WTC11 (cell line): Measurements from ENCODE around the gene BLOC1S1. TPM values are rescaled to one million over a fixed set of nuclear protein-coding genes. Genes with fewer than 3 reads are reported as not detected.

Source experiments
- ATAC-seq: fragments of 200-7000 bp; cut with Tn5 transposase; 2 replicates; pipeline ENCODE4 v1.10.0; 2021; ENCODE audit warnings: mild to moderate bottlenecking, moderate library complexity
- CTCF ChIA-PET: fragments of 300-600 bp; sonication (Branson Sonifier 250); formaldehyde crosslinking; loops from one replicate; lab custom pipeline; 2021; ENCODE audit warnings: antibody characterized with exemption; lab: Charles Lee
- POLR2A ChIA-PET: fragments of 350-600 bp; sonication (Branson Sonifier 250); formaldehyde crosslinking; loops from one replicate; lab custom pipeline; 2021; ENCODE audit warnings: antibody characterized with exemption; lab: Charles Lee
- DNase-seq: peaks from one replicate; pipeline ENCODE4 v3.0.0; 2021; ENCODE audit warnings: low spot score
- H3K27ac Mint-ChIP-seq: 2 replicates; pipeline ENCODE4 v1.8.0; 2021; ENCODE audit warnings: mixed read lengths
- H3K27me3 Mint-ChIP-seq: 2 replicates; pipeline ENCODE4 v1.8.0; 2021; ENCODE audit warnings: low read depth, mild to moderate bottlenecking, moderate library complexity, mixed read lengths
- H3K36me3 Mint-ChIP-seq: 2 replicates; pipeline ENCODE4 v1.8.0; 2021; ENCODE audit warnings: mixed read lengths
- H3K4me1 Mint-ChIP-seq: 2 replicates; pipeline ENCODE4 v1.8.0; 2022; ENCODE audit warnings: mixed read lengths
- H3K4me3 Mint-ChIP-seq: 2 replicates; pipeline ENCODE4 v1.8.0; 2021; ENCODE audit warnings: mild to moderate bottlenecking, moderate library complexity, mixed read lengths
- H3K9me3 Mint-ChIP-seq: 2 replicates; pipeline ENCODE4 v1.8.0; 2021; ENCODE audit warnings: mixed read lengths
- ATF1 ChIP-seq: sonication (generic); formaldehyde crosslinking; IDR thresholded peaks from 2 replicates; pipeline ENCODE4 v1.8.1; 2023; ENCODE audit warnings: mild to moderate bottlenecking, moderate library complexity, missing genetic modification reagents
- ATF2 ChIP-seq: sonication (generic); formaldehyde crosslinking; IDR thresholded peaks from 2 replicates; pipeline ENCODE4 v1.8.1; 2022; ENCODE audit warnings: low read depth, missing genetic modification reagents, borderline replicate concordance
- CREM ChIP-seq: sonication (generic); formaldehyde crosslinking; IDR thresholded peaks from 2 replicates; pipeline ENCODE4 v1.8.1; 2022; ENCODE audit warnings: mild to moderate bottlenecking, missing genetic modification reagents, moderate library complexity
- EMX1 ChIP-seq: fragments of 250-450 bp; sonication (Bioruptor Pico); IDR thresholded peaks from 2 replicates; pipeline ENCODE4 v1.8.0; 2021; ENCODE audit warnings: mild to moderate bottlenecking
- ERG ChIP-seq: fragments of 250-450 bp; sonication (Bioruptor Pico); IDR thresholded peaks from 2 replicates; pipeline ENCODE4 v1.8.0; 2021; ENCODE audit warnings: mild to moderate bottlenecking
- ESRRA ChIP-seq: sonication (generic); formaldehyde crosslinking; IDR thresholded peaks from 2 replicates; pipeline ENCODE4 v1.8.1; 2022; ENCODE audit warnings: mild to moderate bottlenecking, missing genetic modification reagents, borderline replicate concordance
- FOXP4 ChIP-seq: sonication (generic); formaldehyde crosslinking; IDR thresholded peaks from 2 replicates; pipeline ENCODE4 v1.8.0; 2022; ENCODE audit warnings: mild to moderate bottlenecking, missing genetic modification reagents
- GABPB1 ChIP-seq: sonication (generic); formaldehyde crosslinking; IDR thresholded peaks from 2 replicates; pipeline ENCODE4 v1.8.1; 2023; ENCODE audit warnings: mild to moderate bottlenecking, missing genetic modification reagents
- HMGA2 ChIP-seq: fragments of 250-450 bp; sonication (Bioruptor Pico); IDR thresholded peaks from 2 replicates; pipeline ENCODE4 v1.4.0; 2021; ENCODE audit warnings: mild to moderate bottlenecking, moderate library complexity
- HMGXB4 ChIP-seq: sonication (generic); formaldehyde crosslinking; IDR thresholded peaks from 2 replicates; pipeline ENCODE4 v1.8.1; 2023; ENCODE audit warnings: mild to moderate bottlenecking, moderate library complexity, missing genetic modification reagents
- IRF2 ChIP-seq: sonication (generic); formaldehyde crosslinking; IDR thresholded peaks from 2 replicates; pipeline ENCODE4 v1.8.0; 2022; ENCODE audit warnings: low read depth, missing genetic modification reagents, borderline replicate concordance
- MXD4 ChIP-seq: fragments of 250-450 bp; sonication (Bioruptor Pico); IDR thresholded peaks from 2 replicates; pipeline ENCODE4 v1.8.0; 2021; ENCODE audit warnings: mild to moderate bottlenecking, moderate library complexity, borderline replicate concordance
- NFATC4 ChIP-seq: fragments of 250-450 bp; sonication (Bioruptor Pico); IDR thresholded peaks from 2 replicates; pipeline ENCODE4 v1.9.0; 2021; ENCODE audit warnings: mild to moderate bottlenecking
- NFYB ChIP-seq: sonication (generic); formaldehyde crosslinking; conservative IDR thresholded peaks from 2 replicates; pipeline ENCODE4 v1.8.0; 2022; ENCODE audit warnings: low read depth, missing genetic modification reagents
- SMAD4 ChIP-seq: sonication (generic); formaldehyde crosslinking; IDR thresholded peaks from 2 replicates; pipeline ENCODE4 v1.8.0; 2022; ENCODE audit warnings: mild to moderate bottlenecking, missing genetic modification reagents
- ZMAT4 ChIP-seq: fragments of 250-450 bp; sonication (Bioruptor Pico); IDR thresholded peaks from 2 replicates; pipeline ENCODE4 v1.9.0; 2021; ENCODE audit warnings: mild to moderate bottlenecking
- ZNF121 ChIP-seq: sonication (generic); formaldehyde crosslinking; IDR thresholded peaks from 2 replicates; pipeline ENCODE4 v1.8.0; 2023; ENCODE audit warnings: missing genetic modification reagents
- ZNF263 ChIP-seq: sonication (generic); formaldehyde crosslinking; IDR thresholded peaks from 2 replicates; pipeline ENCODE4 v1.8.1; 2022; ENCODE audit warnings: low read depth, mild to moderate bottlenecking, moderate library complexity, missing genetic modification reagents
- ZNF671 ChIP-seq: fragments of 250-450 bp; sonication (Bioruptor Pico); IDR thresholded peaks from 2 replicates; pipeline ENCODE4 v1.8.0; 2021; ENCODE audit warnings: mild to moderate bottlenecking
- total RNA-seq: library from RNA; stranded (reverse); gene quantifications from 3 replicates; pipeline ENCODE4 v1.2.3, GENCODE V29; 2021
- TF ChIP-seq, protein P1 (sequence below): sonication (generic); formaldehyde crosslinking; IDR thresholded peaks from 2 replicates; pipeline ENCODE4 v1.8.1; 2023; ENCODE audit warnings: mild to moderate bottlenecking, missing genetic modification reagents, moderate library complexity
- TF ChIP-seq, protein P2 (sequence below): fragments of 250-450 bp; sonication (Bioruptor Pico); conservative IDR thresholded peaks from 2 replicates; pipeline ENCODE4 v1.9.0; 2021; ENCODE audit warnings: mild to moderate bottlenecking

Gene BLOC1S1
- total RNA-seq, 1 experiment from 2014 or later = 81.9 TPM

DNA sequence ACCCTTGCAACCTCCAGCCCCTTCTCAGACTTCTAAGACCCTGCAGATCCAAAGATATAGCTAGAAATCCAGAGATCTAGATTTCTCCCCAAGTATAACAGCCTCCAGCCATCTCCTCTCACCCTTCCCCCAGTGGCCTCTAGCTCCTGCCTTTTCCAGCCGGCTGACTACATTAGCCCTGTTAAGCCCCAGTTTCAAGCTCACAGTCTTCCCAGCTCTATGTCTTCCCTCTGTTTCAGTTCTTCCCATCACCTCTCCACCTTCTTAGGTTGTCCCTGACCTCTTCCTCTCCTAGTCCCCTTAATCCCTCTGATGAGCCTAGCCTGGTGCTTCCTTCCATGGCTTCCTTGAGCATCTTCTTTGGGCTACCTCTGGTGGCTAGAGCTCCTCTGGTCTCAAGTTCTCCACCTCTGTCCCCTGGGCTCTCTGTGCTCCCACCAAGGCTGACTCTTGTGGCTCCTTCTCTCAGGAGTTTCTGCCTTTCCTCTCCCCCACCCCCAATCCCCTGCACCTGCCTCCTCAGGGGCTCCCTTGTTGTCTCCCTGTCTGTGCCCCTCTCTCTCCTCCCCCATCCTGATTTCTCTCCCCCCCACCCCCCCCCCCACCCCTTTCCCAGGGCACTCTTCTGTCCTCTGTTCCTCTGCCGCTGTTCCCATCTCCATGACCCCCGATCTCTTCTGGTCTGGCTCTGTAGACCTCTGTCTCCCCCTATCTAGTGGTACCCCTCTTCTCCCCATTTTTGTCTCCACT, 26.3 kb downstream of the BLOC1S1 start (continued):
- TF ChIP-seq ZNF671 (no peak), ZNF263 (CRISPR knock-in tag) (no peak), NFYB (no peak), MXD4 (CRISPR knock-in tag) (no peak), NFATC4 (no peak), ATF1 (CRISPR knock-in tag) (no peak), CREM (CRISPR knock-in tag) (no peak), ERG (CRISPR knock-in tag) (no peak)
- TF ChIP-seq, protein P1, sequence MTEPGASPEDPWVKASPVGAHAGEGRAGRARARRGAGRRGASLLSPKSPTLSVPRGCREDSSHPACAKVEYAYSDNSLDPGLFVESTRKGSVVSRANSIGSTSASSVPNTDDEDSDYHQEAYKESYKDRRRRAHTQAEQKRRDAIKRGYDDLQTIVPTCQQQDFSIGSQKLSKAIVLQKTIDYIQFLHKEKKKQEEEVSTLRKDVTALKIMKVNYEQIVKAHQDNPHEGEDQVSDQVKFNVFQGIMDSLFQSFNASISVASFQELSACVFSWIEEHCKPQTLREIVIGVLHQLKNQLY (CRISPR knock-in tag) = no peak

- no peaks in the 10 kb centered on the region for H3K9me3 Mint-ChIP-seq
- POLR2A ChIA-PET = interaction anchor here (0.6 to 4.0 kb wide), 7 partner anchors 13 to 87 kb away, joined by 3 to 19 read pairs (median 6); partner anchors contain the start of genes CD63, DNAJC14, ORMDL2 and SARNP
- peaks cover 6% of the 10 kb centered on the region for H3K36me3 Mint-ChIP-seq
- H3K4me3 Mint-ChIP-seq = peak within 1 kb of the TSS; percentile 97
- peaks cover 46% of the 10 kb centered on the region for H3K4me1 Mint-ChIP-seq
- H3K27ac Mint-ChIP-seq = peak within 1 kb of the TSS; percentile 82
- DNase-seq (peak; percentile 79), ATAC-seq (peak; percentile 24)
- H3K27me3 Mint-ChIP-seq = peaks cover 2% of the 10 kb centered on the region; the same call in 1 of the 2 replicates
- CTCF ChIA-PET = interaction anchor here (1.1 to 3.4 kb wide), 7 partner anchors 11 to 88 kb away, joined by 4 to 24 read pairs (median 5); partner anchors contain the start of genes CD63, ORMDL2 and SARNP
- TF ChIP-seq GABPB1 (no peak), ZMAT4 (CRISPR knock-in tag) (no peak), ESRRA (CRISPR knock-in tag) (no peak), ATF2 (CRISPR knock-in tag) (no peak), FOXP4 (CRISPR knock-in tag) (no peak), EMX1 (CRISPR knock-in tag) (no peak), SMAD4 (CRISPR knock-in tag) (no peak), HMGA2 (CRISPR knock-in tag) (no peak), HMGXB4 (CRISPR knock-in tag) (no peak), IRF2 (no peak), ZNF121 (no peak)
- TF ChIP-seq, protein P2, sequence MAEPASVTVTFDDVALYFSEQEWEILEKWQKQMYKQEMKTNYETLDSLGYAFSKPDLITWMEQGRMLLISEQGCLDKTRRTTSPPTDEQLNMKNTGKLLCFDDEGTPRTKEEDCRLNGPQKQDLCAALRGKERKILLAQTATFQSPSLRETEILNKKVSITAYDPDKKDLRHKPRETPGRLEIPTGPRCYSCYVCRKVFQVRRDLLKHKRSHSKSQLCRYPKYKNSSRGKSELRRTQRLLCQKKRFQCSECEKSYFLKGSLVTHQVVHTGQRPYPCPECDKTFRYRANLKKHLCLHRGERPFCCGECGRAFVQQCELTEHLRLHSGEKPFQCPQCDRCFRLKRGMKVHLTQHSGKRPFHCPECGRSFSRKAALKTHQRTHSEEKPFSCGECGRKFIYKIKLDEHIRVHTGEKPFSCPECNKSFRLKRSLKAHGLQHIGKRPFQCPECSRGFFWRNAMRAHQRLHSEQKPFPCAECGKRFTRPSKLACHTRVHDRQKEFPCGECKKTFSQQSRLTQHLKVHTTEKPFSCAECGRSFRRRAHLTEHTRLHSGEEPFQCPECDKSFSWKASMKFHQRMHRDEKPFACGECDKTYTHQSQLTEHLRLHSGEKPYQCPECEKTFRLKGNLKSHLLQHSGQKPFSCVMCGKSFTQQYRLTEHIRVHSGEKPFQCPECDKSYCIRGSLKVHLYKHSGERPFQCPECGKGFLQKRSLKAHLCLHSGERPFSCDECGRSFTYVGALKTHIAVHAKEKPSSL = no peak
These were observed 27.0 kb downstream of the BLOC1S1 start, which contains the start of gene GDF11 for GRCh38 chr12:55742719-55743405. TSS of gene GDF11 (plus strand) at chr12:55743122. CDS start at chr12:55743317, 195 bp downstream.
